Measurements from ENCODE around the gene STIM2.

DNA sequence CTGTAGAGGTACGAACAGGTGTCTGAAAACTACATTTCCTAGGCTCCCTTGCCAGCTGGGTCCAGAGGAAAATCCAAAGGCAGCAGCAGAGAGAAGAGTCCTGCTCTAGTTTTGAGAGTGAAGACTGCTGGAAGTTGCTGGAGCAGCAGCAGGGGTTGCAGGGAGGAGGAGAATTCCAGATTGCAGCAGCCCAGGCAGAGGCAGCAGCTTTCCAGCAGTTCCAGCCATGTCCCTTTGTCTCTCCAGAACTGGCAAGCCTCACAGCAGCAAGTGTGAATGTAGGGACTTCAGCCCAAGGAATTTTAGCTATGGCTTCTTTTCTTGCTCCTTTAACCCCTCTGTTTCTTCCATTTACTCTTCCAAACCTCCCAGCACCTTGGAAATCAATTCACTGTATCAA, 24.1 kb upstream of the STIM2 start:
- TF ChIP-seq, protein P1, sequence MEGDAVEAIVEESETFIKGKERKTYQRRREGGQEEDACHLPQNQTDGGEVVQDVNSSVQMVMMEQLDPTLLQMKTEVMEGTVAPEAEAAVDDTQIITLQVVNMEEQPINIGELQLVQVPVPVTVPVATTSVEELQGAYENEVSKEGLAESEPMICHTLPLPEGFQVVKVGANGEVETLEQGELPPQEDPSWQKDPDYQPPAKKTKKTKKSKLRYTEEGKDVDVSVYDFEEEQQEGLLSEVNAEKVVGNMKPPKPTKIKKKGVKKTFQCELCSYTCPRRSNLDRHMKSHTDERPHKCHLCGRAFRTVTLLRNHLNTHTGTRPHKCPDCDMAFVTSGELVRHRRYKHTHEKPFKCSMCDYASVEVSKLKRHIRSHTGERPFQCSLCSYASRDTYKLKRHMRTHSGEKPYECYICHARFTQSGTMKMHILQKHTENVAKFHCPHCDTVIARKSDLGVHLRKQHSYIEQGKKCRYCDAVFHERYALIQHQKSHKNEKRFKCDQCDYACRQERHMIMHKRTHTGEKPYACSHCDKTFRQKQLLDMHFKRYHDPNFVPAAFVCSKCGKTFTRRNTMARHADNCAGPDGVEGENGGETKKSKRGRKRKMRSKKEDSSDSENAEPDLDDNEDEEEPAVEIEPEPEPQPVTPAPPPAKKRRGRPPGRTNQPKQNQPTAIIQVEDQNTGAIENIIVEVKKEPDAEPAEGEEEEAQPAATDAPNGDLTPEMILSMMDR (conservative IDR thresholded peaks at IDR 0.05), result no peak
- no peak for TF ChIP-seq ZFX (IDR thresholded peaks at IDR 0.05)

Data from C4-2B (cell line).